HCT116 (cell line): ENCODE measurements around the gene AVPI1. TPM values are rescaled to one million over a fixed set of nuclear protein-coding genes. Genes with fewer than 3 reads are reported as not detected.

ENCODE experiments used
- ATAC-seq: fragments of 200-7000 bp; cut with Tn5 transposase; 2 replicates; pipeline ENCODE4 v1.9.1; 2020; ENCODE audit warnings: mild to moderate bottlenecking, moderate library complexity
- BruUV-seq: library from RNA; stranded (reverse); fragments of 400-500 nt; replicated peaks from 2 replicates; lab custom pipeline; 2021; lab: Mats Ljungman, UMichigan
- CTCF ChIA-PET: fragments of 300-600 bp; sonication (Branson Sonifier 250); formaldehyde crosslinking; loops from one replicate; lab custom pipeline; 2021; ENCODE audit warnings: antibody characterized with exemption; lab: Charles Lee
- POLR2A ChIA-PET: fragments of 300-600, 350-600 bp; sonication (Branson Sonifier 250); formaldehyde crosslinking; loops from one replicate; lab custom pipeline; 2021; ENCODE audit warnings: antibody characterized with exemption; lab: Charles Lee
- RAD21 ChIA-PET, 2 experiments: fragments of 300-600 bp; sonication (Branson Sonifier 250); formaldehyde crosslinking; loops; one replicate each; lab custom pipeline; 2023; ENCODE audit warnings: low total read pairs in 2 of 2; ENCODE audit not compliant: uncharacterized antibody in 2 of 2, unreplicated experiment in 2 of 2, low non-redundant PET in 1 of 2; lab: Charles Lee
- DNase-seq: peaks from one replicate; pipeline ENCODE4 v3.0.0-alpha.2; 2010; ENCODE audit warnings: low read depth, low spot score
- H2AFZ ChIP-seq: fragments of 200-600 bp; shearing (Covaris generic), sonication (generic); 2 replicates; pipeline ENCODE4 v1.6.1; 2017; ENCODE audit warnings: low read depth, mixed run types, mixed read lengths, antibody characterized with exemption, low read length; ENCODE audit not compliant: poor library complexity, severe bottlenecking
- H3K27ac ChIP-seq: 2 replicates; pipeline ENCODE4 v1.5.1; 2012; ENCODE audit warnings: low read depth, low read length
- H3K27me3 ChIP-seq: fragments of 200-600 bp; sonication (generic); 2 replicates; pipeline ENCODE4 v1.6.1; 2016; ENCODE audit warnings: mixed run types, low read length, mixed read lengths; ENCODE audit not compliant: insufficient read depth
- H3K36me3 ChIP-seq, 2 experiments: fragments of 200-500 bp in 1 of 2; fragments of 200-600 bp in 1 of 2; sonication (Bioruptor generic) in 1 of 2; sonication (generic) in 1 of 2; 2 replicates each; pipeline versions ENCODE4 v1.5.1 to v1.6.1; 2014 to 2016; ENCODE audit warnings: low read length in 2 of 2, inconsistent platforms in 1 of 2, mixed read lengths in 1 of 2, mixed run types in 1 of 2; ENCODE audit not compliant: insufficient read depth in 2 of 2, control insufficient read depth in 1 of 2
- H3K4me1 ChIP-seq, 2 experiments: fragments of 200-600 bp in 1 of 2; sonication (generic) in 1 of 2; 2 replicates each; pipeline versions ENCODE4 v1.5.1 to v1.6.1; 2012 to 2017; ENCODE audit warnings: low read length in 2 of 2, inconsistent platforms in 1 of 2, mild to moderate bottlenecking in 1 of 2, mixed read lengths in 1 of 2, mixed run types in 1 of 2, moderate library complexity in 1 of 2; ENCODE audit not compliant: insufficient read depth in 2 of 2, control insufficient read depth in 1 of 2
- H3K4me2 ChIP-seq: fragments of 200-600 bp; sonication (generic); 2 replicates; pipeline ENCODE4 v1.6.1; 2017; ENCODE audit warnings: mixed run types, low read length, mixed read lengths
- H3K4me3 ChIP-seq, 2 experiments: fragments of 200-600 bp in 1 of 2; sonication (generic) in 1 of 2; replicated peaks in 1 of 2; 2 replicates each; pipeline ENCODE4 v1.5.1; 2011 to 2016; ENCODE audit warnings: low read length in 2 of 2, control low read depth in 1 of 2, low read depth in 1 of 2, mild to moderate bottlenecking in 1 of 2, mixed read lengths in 1 of 2, mixed run types in 1 of 2
- H3K79me2 ChIP-seq: fragments of 200-600 bp; sonication (generic); 2 replicates; pipeline ENCODE4 v1.6.1; 2017; ENCODE audit warnings: mild to moderate bottlenecking, mixed run types, low read length, moderate library complexity, mixed read lengths; ENCODE audit not compliant: insufficient read depth
- H3K9ac ChIP-seq: fragments of 200-600 bp; sonication (generic); 2 replicates; pipeline ENCODE4 v1.6.1; 2016; ENCODE audit warnings: low read length, mixed read lengths
- H3K9me2 ChIP-seq: fragments of 200-600 bp; sonication (generic), shearing (Covaris generic); 2 replicates; pipeline ENCODE4 v1.6.1; 2017; ENCODE audit warnings: mixed run types, mild to moderate bottlenecking, moderate library complexity; ENCODE audit not compliant: insufficient read depth
- H3K9me3 ChIP-seq, 2 experiments: fragments of 200-500 bp in 1 of 2; fragments of 200-600 bp in 1 of 2; sonication (Bioruptor generic) in 1 of 2; sonication (generic) in 1 of 2; 2 replicates each; pipeline ENCODE4 v1.6.1; 2014 to 2017; ENCODE audit warnings: low read length in 2 of 2, mixed read lengths in 2 of 2, inconsistent platforms in 1 of 2, low read depth in 1 of 2, mild to moderate bottlenecking in 1 of 2, mixed run types in 1 of 2, moderate library complexity in 1 of 2; ENCODE audit not compliant: control insufficient read depth in 1 of 2, insufficient read depth in 1 of 2
- H4K20me1 ChIP-seq: fragments of 200-600 bp; sonication (generic), shearing (Covaris generic); 2 replicates; pipeline ENCODE4 v1.6.1; 2017; ENCODE audit warnings: mixed run types, mild to moderate bottlenecking, moderate library complexity; ENCODE audit not compliant: insufficient read depth
- ATF3 ChIP-seq: IDR thresholded peaks from 2 replicates; pipeline ENCODE4 v1.6.1; 2012
- CBX3 ChIP-seq: IDR thresholded peaks from 2 replicates; pipeline ENCODE4 v1.6.1; 2012; ENCODE audit warnings: low read depth
- CTCF ChIP-seq, 3 experiments: fragments of 200-600 bp in 1 of 3; sonication (generic) in 1 of 3; IDR thresholded peaks in 2 of 3; conservative IDR thresholded peaks in 1 of 3; 2 replicates each; pipeline ENCODE4 v1.5.1; 2012 to 2017; ENCODE audit warnings: low read depth in 2 of 3, low read length in 2 of 3, antibody characterized with exemption in 1 of 3, borderline replicate concordance in 1 of 3, control low read depth in 1 of 3, mild to moderate bottlenecking in 1 of 3, mixed read lengths in 1 of 3, mixed run types in 1 of 3, moderate library complexity in 1 of 3; ENCODE audit not compliant: insufficient read depth in 1 of 3
- REST ChIP-seq: IDR thresholded peaks from 2 replicates; pipeline ENCODE4 v1.6.1; 2012; ENCODE audit warnings: low read depth
- SIN3A ChIP-seq: IDR thresholded peaks from 2 replicates; pipeline ENCODE4 v1.6.1; 2012; ENCODE audit warnings: low read depth
- SRF ChIP-seq: IDR thresholded peaks from 2 replicates; pipeline ENCODE4 v1.6.1; 2012; ENCODE audit warnings: low read depth
- ZBTB33 ChIP-seq: IDR thresholded peaks from 2 replicates; pipeline ENCODE4 v1.6.1; 2011; ENCODE audit warnings: mild to moderate bottlenecking, low read length, moderate library complexity; ENCODE audit not compliant: insufficient replicate concordance; ENCODE audit errors: extremely low read depth
- ZFX ChIP-seq: fragments of 450-650 bp; IDR thresholded peaks from 2 replicates; pipeline ENCODE4 v1.6.1; 2017
- intact Hi-C: fragments of 100-400 bp; cut with micrococcal nuclease; formaldehyde crosslinking; loops from 2 replicates; pipeline ENCODE4 v1.10.0; 2022
- total RNA-seq: library from RNA; stranded (reverse); gene quantifications from one replicate; pipeline ENCODE4 v1.2.1, GENCODE V29; 2021; ENCODE audit not compliant: unreplicated experiment

AVPI1 gene
- total RNA-seq, 1 experiment from 2014 or later, result 26.7 TPM

GRCh38 chr10:97633921-97634320, 53.1 kb downstream of the AVPI1 start:
- no peaks in the 10 kb centered on the region for H3K36me3 ChIP-seq
- H3K27ac ChIP-seq, result peak overlapping the region; percentile 64
- DNase-seq, result peak; percentile 19
- H3K27me3 ChIP-seq, result no peaks in the 10 kb centered on the region
- TF ChIP-seq CTCF (IDR thresholded peaks at IDR 0.05 in 2 of 3, conservative IDR thresholded peaks at IDR 0.05 in 1 of 3; ENCODE audit: borderline replicate concordance in 1 of 3, insufficient read depth in 1 of 3, low read depth in 2 of 3, low read length in 2 of 3), result peak in 2 of 3 experiments; percentile 40 to 53; a peak in 3 of 6 replicates
- no peak for TF ChIP-seq ATF3
- TF ChIP-seq CBX3, result no peak
- ATAC-seq, result peak; percentile 78
- H3K9ac ChIP-seq, result peak overlapping the region; percentile 75
- H4K20me1 ChIP-seq, result no peaks in the 10 kb centered on the region
- ChIA-PET CTCF (interaction anchor here (0.6 to 1.1 kb wide), 2 partner anchors 22 to 24 kb away, joined by 3 read pairs; no protein-coding TSS in a partner anchor), RAD21 (no interaction called here), POLR2A (no interaction called here)
- peak overlapping the region; percentile 86 to 87 for H3K4me3 ChIP-seq
- H2AFZ ChIP-seq, result peak overlapping the region; percentile 55
- intact Hi-C loops, result no loop called here
- peak overlapping the region; percentile 98 for H3K4me2 ChIP-seq
- peaks cover 0 to 15% of the 10 kb centered on the region in 2 experiments; a peak in 3 of 4 replicates for H3K4me1 ChIP-seq
- peaks cover 6% of the 10 kb centered on the region; the same call in 1 of the 2 replicates for H3K79me2 ChIP-seq
- no peaks in the 10 kb centered on the region for H3K9me2 ChIP-seq
- no TSS peak for BruUV-seq
- no peaks in the 10 kb centered on the region for H3K9me3 ChIP-seq

- ChIA-PET RAD21 (no interaction called here), CTCF (interaction anchor here (0.6 to 1.1 kb wide), 2 partner anchors 21 to 24 kb away, joined by 3 read pairs; no protein-coding TSS in a partner anchor)
- TF ChIP-seq REST (no peak), ZBTB33 (no peak), SRF (no peak), SIN3A (no peak; the same call in 1 of the 2 replicates), ZFX (no peak; the same call in 1 of the 2 replicates)
Measured at GRCh38 chr10:97632949-97633884, 53.8 kb downstream of the AVPI1 start, which contains the start of gene MORN4. Gene MORN4 (minus strand): TSS chr10:97633500. CDS start chr10:97619653, 13,847 bp downstream.

More at GRCh38 chr10:97632949-97633884, 53.8 kb downstream of the AVPI1 start, which contains the start of gene MORN4:
- Histone ChIP-seq H3K4me3 (peak within 1 kb of the TSS; percentile 86 to 87), H3K9me3 (no peaks in the 10 kb centered on the region), H3K79me2 (peaks cover 6% of the 10 kb centered on the region; the same call in 1 of the 2 replicates), H3K9me2 (no peaks in the 10 kb centered on the region), H3K27me3 (no peaks in the 10 kb centered on the region), H3K4me1 (peaks cover 0 to 15% of the 10 kb centered on the region in 2 experiments; a peak in 3 of 4 replicates), H2AFZ (peak within 1 kb of the TSS; percentile 55), H3K4me2 (peak within 1 kb of the TSS; percentile 98), H4K20me1 (no peaks in the 10 kb centered on the region), H3K9ac (peak within 1 kb of the TSS; percentile 75), H3K36me3 (no peaks in the 10 kb centered on the region), H3K27ac (peak within 1 kb of the TSS; percentile 64)
- POLR2A ChIA-PET, result no interaction called here
- peak; percentile 83 for DNase-seq
- intact Hi-C loops, result no loop called here
- ATAC-seq, result peak; percentile 89
- no TSS peak for BruUV-seq
